Kidney glomerular epithelial cell (primary cell): ENCODE data around the gene ARID1A.

Experiments used
- DNase-seq: peaks from one replicate; lab custom pipeline; 2025; lab: John Stamatoyannopoulos, UW

Gene ARID1A

GRCh38 chr1:26728645-26729044 lies 32.8 kb downstream of the ARID1A start:
- DNase-seq, result no peak

- DNase-seq, result no peak
Observed at GRCh38 chr1:26729633-26730032, 33.8 kb downstream of the ARID1A start.

- peak; percentile 5 for DNase-seq
Observed at GRCh38 chr1:26730695-26731094, 34.9 kb downstream of the ARID1A start.

GRCh38 chr1:26731233-26731902 lies 35.6 kb downstream of the ARID1A start:
- no peak for DNase-seq

GRCh38 chr1:26733392-26733791 lies 37.6 kb downstream of the ARID1A start:
- DNase-seq, result no peak

GRCh38 chr1:26733982-26734381 lies 38.2 kb downstream of the ARID1A start:
- DNase-seq, result peak; percentile 22

GRCh38 chr1:26734501-26735058 lies 38.8 kb downstream of the ARID1A start:
- no peak for DNase-seq

GRCh38 chr1:26739329-26739914 lies 43.6 kb downstream of the ARID1A start:
- DNase-seq, result no peak

GRCh38 chr1:26740023-26740634 lies 44.3 kb downstream of the ARID1A start:
- no peak for DNase-seq

- DNase-seq, result no peak
Observed at GRCh38 chr1:26740952-26741351, 45.1 kb downstream of the ARID1A start.

GRCh38 chr1:26743426-26744059 lies 47.7 kb downstream of the ARID1A start:
- no peak for DNase-seq

- no peak for DNase-seq
Observed at GRCh38 chr1:26744075-26744959, 48.5 kb downstream of the ARID1A start.

- no peak for DNase-seq
Observed at GRCh38 chr1:26745191-26745590, 49.4 kb downstream of the ARID1A start.

- DNase-seq, result no peak
Observed at GRCh38 chr1:26747048-26747447, 51.2 kb downstream of the ARID1A start.

- DNase-seq, result no peak
Observed at GRCh38 chr1:26748351-26748750, 52.5 kb downstream of the ARID1A start.

GRCh38 chr1:26749458-26749857 lies 53.6 kb downstream of the ARID1A start:
- DNase-seq, result no peak

- DNase-seq, result no peak
Observed at GRCh38 chr1:26750428-26750827, 54.6 kb downstream of the ARID1A start.

GRCh38 chr1:26752519-26752918 lies 56.7 kb downstream of the ARID1A start:
- no peak for DNase-seq

GRCh38 chr1:26754086-26754874 lies 58.5 kb downstream of the ARID1A start:
- no peak for DNase-seq

GRCh38 chr1:26758358-26758757 lies 62.5 kb downstream of the ARID1A start:
- DNase-seq, result no peak

- DNase-seq, result no peak
Observed at GRCh38 chr1:26759531-26759930, 63.7 kb downstream of the ARID1A start.
